ENCODE data around the gene TOMM40. TPM values are rescaled to one million over a fixed set of nuclear protein-coding genes. Genes with fewer than 3 reads are reported as not detected.
"Not testable (repeated sequence)": the region's sequence is repeated elsewhere in the genome, so short reads cannot be mapped to it uniquely, and the experiment has no call there.

The TOMM40 gene
- total RNA-seq, 1 experiment from 2014 or later, result 104 TPM

GRCh38 chr19:44861576-44861975 lies 29.5 kb upstream of the TOMM40 start:
- H3K9me3 ChIP-seq (replicated peaks); H3K4me3 ChIP-seq; H3K27ac ChIP-seq; H3K27me3 ChIP-seq; DNase-seq: not testable (repeated sequence)
- Histone ChIP-seq H3K4me1 (peaks cover 14% of the 10 kb centered on the region), H3K36me3 (peaks cover 12% of the 10 kb centered on the region)

GRCh38 chr19:44863990-44864389 lies 27.1 kb upstream of the TOMM40 start:
- no peaks in the 10 kb centered on the region for H3K9me3 ChIP-seq (replicated peaks)
- no peaks in the 10 kb centered on the region for H3K4me1 ChIP-seq
- H3K27me3 ChIP-seq, result no peaks in the 10 kb centered on the region
- peaks cover 21% of the 10 kb centered on the region for H3K36me3 ChIP-seq
- H3K27ac ChIP-seq, result no peak overlapping the region
- H3K4me3 ChIP-seq, result no peak overlapping the region
- no peak for DNase-seq

GRCh38 chr19:44865196-44865767 lies 25.8 kb upstream of the TOMM40 start:
- no peaks in the 10 kb centered on the region for H3K9me3 ChIP-seq (replicated peaks)
- no peak for DNase-seq
- H3K36me3 ChIP-seq, result peaks cover 22% of the 10 kb centered on the region
- H3K4me3 ChIP-seq, result no peak overlapping the region
- no peak overlapping the region for H3K27ac ChIP-seq
- H3K27me3 ChIP-seq, result no peaks in the 10 kb centered on the region
- no peaks in the 10 kb centered on the region for H3K4me1 ChIP-seq

- no peaks in the 10 kb centered on the region for H3K4me1 ChIP-seq
- no peak overlapping the region for H3K27ac ChIP-seq
- peaks cover 28% of the 10 kb centered on the region for H3K36me3 ChIP-seq
- H3K9me3 ChIP-seq (replicated peaks), result no peaks in the 10 kb centered on the region
- DNase-seq, result no peak
- no peak overlapping the region for H3K4me3 ChIP-seq
- H3K27me3 ChIP-seq, result no peaks in the 10 kb centered on the region
Observed at GRCh38 chr19:44866664-44867063, 24.4 kb upstream of the TOMM40 start.

- H3K4me3 ChIP-seq, result no peak overlapping the region
- H3K9me3 ChIP-seq (replicated peaks), result no peaks in the 10 kb centered on the region
- no peaks in the 10 kb centered on the region for H3K27me3 ChIP-seq
- no peak overlapping the region for H3K27ac ChIP-seq
- H3K4me1 ChIP-seq, result no peaks in the 10 kb centered on the region
- DNase-seq, result no peak
- H3K36me3 ChIP-seq, result peaks cover 32% of the 10 kb centered on the region
Observed at GRCh38 chr19:44867578-44867977, 23.5 kb upstream of the TOMM40 start.

GRCh38 chr19:44869733-44870470 lies 21.2 kb upstream of the TOMM40 start:
- H3K36me3 ChIP-seq, result peaks cover 52% of the 10 kb centered on the region
- H3K4me1 ChIP-seq, result peaks cover 8% of the 10 kb centered on the region
- no peak overlapping the region for H3K4me3 ChIP-seq
- H3K9me3 ChIP-seq (replicated peaks), result no peaks in the 10 kb centered on the region
- peak; percentile 39 to 46 for DNase-seq
- no peaks in the 10 kb centered on the region for H3K27me3 ChIP-seq
- H3K27ac ChIP-seq, result no peak overlapping the region

GRCh38 chr19:44871809-44872208 lies 19.2 kb upstream of the TOMM40 start:
- Histone ChIP-seq H3K4me1 (peaks cover 25% of the 10 kb centered on the region), H3K27me3 (no peaks in the 10 kb centered on the region), H3K36me3 (peaks cover 49% of the 10 kb centered on the region), H3K4me3 (no peak overlapping the region), H3K9me3 (replicated peaks) (no peaks in the 10 kb centered on the region), H3K27ac (no peak overlapping the region)
- no peak for DNase-seq

GRCh38 chr19:44872661-44873060 lies 18.4 kb upstream of the TOMM40 start:
- Histone ChIP-seq H3K9me3 (replicated peaks) (no peaks in the 10 kb centered on the region), H3K27me3 (no peaks in the 10 kb centered on the region), H3K4me1 (peaks cover 33% of the 10 kb centered on the region), H3K27ac (no peak overlapping the region), H3K4me3 (no peak overlapping the region), H3K36me3 (peaks cover 45% of the 10 kb centered on the region)
- no peak for DNase-seq

- Histone ChIP-seq H3K4me3 (no peak overlapping the region), H3K36me3 (peaks cover 45% of the 10 kb centered on the region), H3K27me3 (no peaks in the 10 kb centered on the region), H3K9me3 (replicated peaks) (no peaks in the 10 kb centered on the region), H3K27ac (no peak overlapping the region), H3K4me1 (peaks cover 33% of the 10 kb centered on the region)
- no peak for DNase-seq
Observed at GRCh38 chr19:44874317-44874716, 16.7 kb upstream of the TOMM40 start.

GRCh38 chr19:44875666-44876451 lies 15.2 kb upstream of the TOMM40 start:
- Histone ChIP-seq H3K9me3 (replicated peaks) (no peaks in the 10 kb centered on the region), H3K4me3 (no peak overlapping the region), H3K4me1 (peaks cover 33% of the 10 kb centered on the region), H3K27ac (peak overlapping the region; percentile 45), H3K27me3 (no peaks in the 10 kb centered on the region), H3K36me3 (peaks cover 44% of the 10 kb centered on the region)
- peak; percentile 66 to 73 for DNase-seq

- Histone ChIP-seq H3K27ac (no peak overlapping the region; the same call in 1 of the 2 replicates), H3K4me3 (no peak overlapping the region), H3K9me3 (replicated peaks) (no peaks in the 10 kb centered on the region), H3K4me1 (peaks cover 33% of the 10 kb centered on the region), H3K36me3 (peaks cover 39% of the 10 kb centered on the region), H3K27me3 (no peaks in the 10 kb centered on the region)
- peak; percentile 39 to 57 for DNase-seq
Observed at GRCh38 chr19:44876930-44877535, 14.0 kb upstream of the TOMM40 start.

GRCh38 chr19:44878120-44878865 lies 12.8 kb upstream of the TOMM40 start:
- H3K36me3 ChIP-seq, result peaks cover 28% of the 10 kb centered on the region
- no peak for DNase-seq
- H3K27me3 ChIP-seq, result no peaks in the 10 kb centered on the region
- no peaks in the 10 kb centered on the region for H3K9me3 ChIP-seq (replicated peaks)
- H3K27ac ChIP-seq, result no peak overlapping the region
- peaks cover 31% of the 10 kb centered on the region for H3K4me1 ChIP-seq
- H3K4me3 ChIP-seq, result no peak overlapping the region

- Histone ChIP-seq H3K4me1 (peaks cover 30% of the 10 kb centered on the region), H3K36me3 (peaks cover 18% of the 10 kb centered on the region)
- DNase-seq, result no peak
Observed at GRCh38 chr19:44879309-44880065, 11.6 kb upstream of the TOMM40 start.

GRCh38 chr19:44882063-44882462 lies 9.0 kb upstream of the TOMM40 start:
- H3K27ac ChIP-seq, result no peak overlapping the region
- H3K36me3 ChIP-seq, result peaks cover 9% of the 10 kb centered on the region
- H3K4me3 ChIP-seq, result no peak overlapping the region
- H3K4me1 ChIP-seq, result peaks cover 6% of the 10 kb centered on the region
- no peak for DNase-seq
- no peaks in the 10 kb centered on the region for H3K27me3 ChIP-seq
- no peaks in the 10 kb centered on the region for H3K9me3 ChIP-seq (replicated peaks)

More at GRCh38 chr19:44879309-44880065, 11.6 kb upstream of the TOMM40 start:
- no peaks in the 10 kb centered on the region for H3K27me3 ChIP-seq
- H3K27ac ChIP-seq, result no peak overlapping the region
- no peaks in the 10 kb centered on the region for H3K9me3 ChIP-seq (replicated peaks)
- H3K4me3 ChIP-seq, result no peak overlapping the region

Measured in SJCRH30 (cell line).